ENCODE results near the gene OSBPL1A. TPM values are rescaled to one million over a fixed set of nuclear protein-coding genes. Genes with fewer than 3 reads are reported as not detected.

OSBPL1A gene
- total RNA-seq, 1 donor from 2014 or later, result 18.3 TPM

DNA sequence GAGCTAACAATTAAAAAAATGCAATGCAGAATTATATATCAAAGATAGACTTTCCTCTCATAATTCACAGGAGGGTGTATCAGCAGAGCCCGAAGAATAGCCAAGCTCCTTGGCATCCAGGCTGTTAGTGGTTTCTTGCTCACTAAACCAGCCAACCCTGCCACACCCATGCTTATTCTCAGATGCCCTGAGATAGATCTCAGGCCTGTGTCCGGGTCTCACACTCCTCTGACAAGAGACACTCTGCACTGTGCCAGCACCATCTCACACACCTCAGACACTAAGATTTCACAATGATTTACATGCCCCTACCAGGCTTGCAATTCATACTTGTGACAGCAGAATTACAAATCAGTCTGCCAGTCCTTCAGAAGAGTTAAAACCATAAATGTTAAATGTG is 64.5 kb downstream of the OSBPL1A start:
- Histone ChIP-seq H3K27me3 (ENCODE audit: control insufficient read depth, insufficient read depth, low read length) (no peaks in the 10 kb centered on the region), H3K36me3 (ENCODE audit: control insufficient read depth, insufficient read depth, low read length) (no peaks in the 10 kb centered on the region), H3K4me3 (ENCODE audit: low read depth, low read length) (no peak overlapping the region)
- no peak for DNase-seq (ENCODE audit: low read depth)
- TF ChIP-seq, protein P1, sequence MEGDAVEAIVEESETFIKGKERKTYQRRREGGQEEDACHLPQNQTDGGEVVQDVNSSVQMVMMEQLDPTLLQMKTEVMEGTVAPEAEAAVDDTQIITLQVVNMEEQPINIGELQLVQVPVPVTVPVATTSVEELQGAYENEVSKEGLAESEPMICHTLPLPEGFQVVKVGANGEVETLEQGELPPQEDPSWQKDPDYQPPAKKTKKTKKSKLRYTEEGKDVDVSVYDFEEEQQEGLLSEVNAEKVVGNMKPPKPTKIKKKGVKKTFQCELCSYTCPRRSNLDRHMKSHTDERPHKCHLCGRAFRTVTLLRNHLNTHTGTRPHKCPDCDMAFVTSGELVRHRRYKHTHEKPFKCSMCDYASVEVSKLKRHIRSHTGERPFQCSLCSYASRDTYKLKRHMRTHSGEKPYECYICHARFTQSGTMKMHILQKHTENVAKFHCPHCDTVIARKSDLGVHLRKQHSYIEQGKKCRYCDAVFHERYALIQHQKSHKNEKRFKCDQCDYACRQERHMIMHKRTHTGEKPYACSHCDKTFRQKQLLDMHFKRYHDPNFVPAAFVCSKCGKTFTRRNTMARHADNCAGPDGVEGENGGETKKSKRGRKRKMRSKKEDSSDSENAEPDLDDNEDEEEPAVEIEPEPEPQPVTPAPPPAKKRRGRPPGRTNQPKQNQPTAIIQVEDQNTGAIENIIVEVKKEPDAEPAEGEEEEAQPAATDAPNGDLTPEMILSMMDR (IDR thresholded peaks at IDR 0.05; ENCODE audit: insufficient read depth, low read length, poor library complexity, severe bottlenecking), result no peak

DNA sequence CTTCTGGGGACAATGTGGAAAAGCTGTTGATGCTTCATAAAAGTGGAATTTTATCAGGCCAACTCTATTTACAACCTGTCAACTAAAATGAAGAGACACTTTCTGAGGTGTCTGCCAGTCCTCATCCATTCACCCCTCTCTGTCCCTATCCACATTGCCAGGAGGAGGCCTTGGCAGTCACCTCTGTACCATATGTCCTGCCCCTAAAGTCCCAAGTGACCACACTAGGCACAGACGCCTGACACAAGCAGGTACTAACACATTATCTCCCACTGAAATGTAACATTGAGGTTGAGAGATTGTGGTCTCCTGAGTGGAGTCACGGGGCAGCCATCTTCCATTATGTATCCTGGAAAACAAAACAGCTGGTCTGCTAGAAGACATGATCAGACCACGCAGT is 71.4 kb downstream of the OSBPL1A start:
- H3K27me3 ChIP-seq (ENCODE audit: control insufficient read depth, insufficient read depth, low read length), result no peaks in the 10 kb centered on the region
- TF ChIP-seq, protein P1 (IDR thresholded peaks at IDR 0.05; ENCODE audit: insufficient read depth, low read length, poor library complexity, severe bottlenecking), result no peak

DNA sequence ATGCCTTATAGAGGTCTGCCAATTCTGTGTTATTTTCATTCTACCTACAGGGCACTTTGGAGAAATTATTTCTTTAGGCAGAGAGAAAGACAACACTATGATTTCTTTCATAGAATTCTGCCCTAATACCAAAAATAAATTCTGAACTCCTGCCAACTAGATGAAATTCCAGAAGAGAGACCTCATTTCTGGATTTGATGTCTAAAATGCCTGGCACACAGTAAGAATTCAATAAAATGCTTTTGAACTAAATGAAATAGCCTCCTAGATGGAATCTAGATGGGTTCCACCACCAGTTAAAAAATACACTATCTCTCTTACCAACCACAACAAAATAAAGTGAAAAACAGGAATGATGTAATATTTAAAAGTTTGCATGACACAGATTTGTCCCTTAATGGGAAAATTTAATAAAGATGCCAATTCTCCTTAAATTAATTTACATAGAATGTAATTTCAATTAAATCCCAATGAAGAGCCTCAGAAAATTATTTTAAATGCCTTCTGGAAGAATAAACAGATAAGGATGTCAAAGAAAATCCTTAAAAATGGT is 75.0 kb downstream of the OSBPL1A start:
- TF ChIP-seq, protein P1 (IDR thresholded peaks at IDR 0.05; ENCODE audit: insufficient read depth, low read length, poor library complexity, severe bottlenecking), result no peak
- Histone ChIP-seq H3K4me3 (ENCODE audit: low read depth, low read length) (no peak overlapping the region), H3K27me3 (ENCODE audit: control insufficient read depth, insufficient read depth, low read length) (no peaks in the 10 kb centered on the region), H3K36me3 (ENCODE audit: control insufficient read depth, insufficient read depth, low read length) (no peaks in the 10 kb centered on the region)
- no peak for DNase-seq (ENCODE audit: low read depth)

More for the DNA sequence above, 71.4 kb downstream of the OSBPL1A start:
- H3K4me3 ChIP-seq (ENCODE audit: low read depth, low read length), result no peak overlapping the region
- no peak for DNase-seq (ENCODE audit: low read depth)
- H3K36me3 ChIP-seq (ENCODE audit: control insufficient read depth, insufficient read depth, low read length), result no peaks in the 10 kb centered on the region

DNA sequence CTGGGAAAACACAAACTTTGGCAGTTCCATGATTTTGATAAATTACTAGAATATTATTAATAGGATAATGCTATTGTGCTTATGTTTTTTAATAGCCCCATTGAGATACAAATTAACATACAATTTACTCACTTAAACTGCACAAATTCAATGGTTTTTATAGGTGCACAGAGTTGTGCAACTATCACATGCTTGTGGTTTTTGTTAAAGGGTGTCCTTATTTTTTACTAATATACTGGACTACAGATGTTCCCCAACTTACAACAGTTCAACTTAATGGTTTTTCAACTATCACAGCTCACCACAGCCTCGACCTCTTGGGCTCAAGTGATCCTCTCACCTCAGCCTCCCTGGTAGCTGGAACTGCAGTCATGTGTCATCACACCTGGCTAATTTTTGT is 76.6 kb downstream of the OSBPL1A start:
- DNase-seq (ENCODE audit: low read depth), result no peak
- no peaks in the 10 kb centered on the region for H3K27me3 ChIP-seq (ENCODE audit: control insufficient read depth, insufficient read depth, low read length)
- TF ChIP-seq, protein P1 (IDR thresholded peaks at IDR 0.05; ENCODE audit: insufficient read depth, low read length, poor library complexity, severe bottlenecking), result no peak
- H3K36me3 ChIP-seq (ENCODE audit: control insufficient read depth, insufficient read depth, low read length), result no peaks in the 10 kb centered on the region
- no peak overlapping the region for H3K4me3 ChIP-seq (ENCODE audit: low read depth, low read length)

DNA sequence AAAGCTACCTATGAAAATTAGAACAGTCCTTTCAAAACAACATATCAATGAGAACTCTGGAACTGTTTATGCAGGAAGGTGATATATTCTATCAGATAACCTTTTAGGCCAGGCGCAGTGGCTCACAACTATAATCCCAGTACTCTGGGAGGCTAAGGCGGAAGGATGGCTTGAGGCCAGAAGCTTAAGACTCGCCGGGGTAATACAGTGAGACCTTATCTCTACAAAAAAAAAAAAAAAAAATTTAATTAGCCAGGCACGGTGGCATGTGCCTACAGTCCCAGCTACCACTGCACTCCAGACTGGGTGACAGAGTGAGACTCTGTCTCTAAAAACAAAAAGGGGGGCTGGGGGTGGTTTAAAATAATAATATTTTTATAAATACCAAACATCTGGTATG is 77.9 kb downstream of the OSBPL1A start:
- no peaks in the 10 kb centered on the region for H3K36me3 ChIP-seq (ENCODE audit: control insufficient read depth, insufficient read depth, low read length)
- DNase-seq (ENCODE audit: low read depth), result no peak
- no peaks in the 10 kb centered on the region for H3K27me3 ChIP-seq (ENCODE audit: control insufficient read depth, insufficient read depth, low read length)
- no peak overlapping the region for H3K4me3 ChIP-seq (ENCODE audit: low read depth, low read length)
- TF ChIP-seq, protein P1 (IDR thresholded peaks at IDR 0.05; ENCODE audit: insufficient read depth, low read length, poor library complexity, severe bottlenecking), result no peak

DNA sequence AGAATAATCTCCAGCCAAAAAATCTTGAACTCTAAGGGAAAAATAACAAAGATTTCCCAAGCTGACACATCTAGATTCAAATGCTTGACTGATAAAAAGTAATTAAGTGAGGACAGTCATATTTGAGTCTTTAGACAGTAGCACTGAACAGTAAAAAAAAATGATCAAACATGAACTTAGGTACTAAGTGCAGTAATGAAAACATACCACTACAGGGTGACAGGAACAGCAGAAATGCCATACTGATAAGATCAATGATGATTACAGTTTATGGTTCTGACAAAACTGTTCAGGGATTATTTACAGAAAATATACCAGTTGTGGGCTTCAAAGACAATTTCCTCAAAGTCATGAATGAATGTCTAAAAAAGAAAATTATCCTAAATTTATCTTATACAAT is 80.3 kb downstream of the OSBPL1A start:
- Histone ChIP-seq H3K27me3 (ENCODE audit: control insufficient read depth, insufficient read depth, low read length) (no peaks in the 10 kb centered on the region), H3K36me3 (ENCODE audit: control insufficient read depth, insufficient read depth, low read length) (no peaks in the 10 kb centered on the region), H3K4me3 (ENCODE audit: low read depth, low read length) (no peak overlapping the region)
- DNase-seq (ENCODE audit: low read depth), result no peak
- TF ChIP-seq, protein P1 (IDR thresholded peaks at IDR 0.05; ENCODE audit: insufficient read depth, low read length, poor library complexity, severe bottlenecking), result no peak

All from kidney epithelial cell (primary cell).